ENCODE results near the gene PBXIP1. TPM values are rescaled to one million over a fixed set of nuclear protein-coding genes. Genes with fewer than 3 reads are reported as not detected.

PBXIP1 gene
- total RNA-seq, 1 experiment from 2014 or later, result 11.3 TPM

GRCh38 chr1:154951901-154952657 lies 3.8 kb downstream of the PBXIP1 start:
- H3K27ac Mint-ChIP-seq (ENCODE audit: low read depth, unreplicated experiment), result no peak overlapping the region
- H3K4me1 Mint-ChIP-seq (ENCODE audit: insufficient read depth, unreplicated experiment), result peaks cover 38% of the 10 kb centered on the region
- no peak overlapping the region for H3K4me3 Mint-ChIP-seq (ENCODE audit: unreplicated experiment)
- CTCF ChIA-PET, result interaction anchor here (0.6 to 2.6 kb wide), 10 partner anchors 9 to 473 kb away, joined by 3 to 6 read pairs (median 4); no protein-coding TSS in a partner anchor
- DNase-seq (ENCODE audit: unreplicated experiment), result no peak
- intact Hi-C loops (cut with micrococcal nuclease), result no loop called here
- no TSS peak for BruUV-seq (replicated peaks)
- POLR2A ChIA-PET, result interaction anchor here (1.2 to 39.6 kb wide), 4 partner anchors 8 to 37 kb away, joined by 4 to 1917 read pairs (median 59); partner anchors contain the start of genes CKS1B, FLAD1, LENEP and PMVK
- peaks cover 6% of the 10 kb centered on the region for H3K36me3 Mint-ChIP-seq (ENCODE audit: insufficient read depth, unreplicated experiment)
- TF ChIP-seq, protein P1, sequence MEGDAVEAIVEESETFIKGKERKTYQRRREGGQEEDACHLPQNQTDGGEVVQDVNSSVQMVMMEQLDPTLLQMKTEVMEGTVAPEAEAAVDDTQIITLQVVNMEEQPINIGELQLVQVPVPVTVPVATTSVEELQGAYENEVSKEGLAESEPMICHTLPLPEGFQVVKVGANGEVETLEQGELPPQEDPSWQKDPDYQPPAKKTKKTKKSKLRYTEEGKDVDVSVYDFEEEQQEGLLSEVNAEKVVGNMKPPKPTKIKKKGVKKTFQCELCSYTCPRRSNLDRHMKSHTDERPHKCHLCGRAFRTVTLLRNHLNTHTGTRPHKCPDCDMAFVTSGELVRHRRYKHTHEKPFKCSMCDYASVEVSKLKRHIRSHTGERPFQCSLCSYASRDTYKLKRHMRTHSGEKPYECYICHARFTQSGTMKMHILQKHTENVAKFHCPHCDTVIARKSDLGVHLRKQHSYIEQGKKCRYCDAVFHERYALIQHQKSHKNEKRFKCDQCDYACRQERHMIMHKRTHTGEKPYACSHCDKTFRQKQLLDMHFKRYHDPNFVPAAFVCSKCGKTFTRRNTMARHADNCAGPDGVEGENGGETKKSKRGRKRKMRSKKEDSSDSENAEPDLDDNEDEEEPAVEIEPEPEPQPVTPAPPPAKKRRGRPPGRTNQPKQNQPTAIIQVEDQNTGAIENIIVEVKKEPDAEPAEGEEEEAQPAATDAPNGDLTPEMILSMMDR (IDR thresholded peaks at IDR 0.05; ENCODE audit: unreplicated experiment), result no peak
- no peaks in the 10 kb centered on the region for H3K9me3 Mint-ChIP-seq (ENCODE audit: unreplicated experiment)
- H3K27me3 Mint-ChIP-seq (ENCODE audit: insufficient read depth, unreplicated experiment), result no peaks in the 10 kb centered on the region

DNA sequence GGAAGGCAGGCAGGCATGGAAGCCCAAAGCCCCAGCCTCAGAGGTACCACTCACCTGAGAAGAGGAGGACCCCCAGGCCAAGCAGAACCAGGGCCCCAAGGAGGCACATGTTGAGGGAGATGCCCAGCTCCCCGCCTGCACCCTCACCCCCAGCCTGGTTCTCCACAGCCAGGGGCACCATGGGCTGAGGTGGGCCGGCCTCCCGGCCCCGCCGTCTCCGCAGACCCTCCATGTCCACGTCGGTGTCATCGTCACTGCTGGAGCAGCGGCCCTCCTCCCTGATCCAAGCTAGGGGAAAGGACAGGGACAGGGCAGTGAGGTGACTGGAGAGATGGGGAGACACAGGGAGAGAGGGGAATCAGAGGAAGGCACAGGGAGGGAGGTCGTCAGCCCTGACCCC lies 7.8 kb downstream of the PBXIP1 start:
- no peaks in the 10 kb centered on the region for H3K27me3 Mint-ChIP-seq (ENCODE audit: insufficient read depth, unreplicated experiment)
- no TSS peak for BruUV-seq (replicated peaks)
- H3K9me3 Mint-ChIP-seq (ENCODE audit: unreplicated experiment), result no peaks in the 10 kb centered on the region
- ChIA-PET CTCF (interaction anchor here (0.6 to 1.3 kb wide), 4 partner anchors 12 to 85 kb away, joined by 3 read pairs; no protein-coding TSS in a partner anchor), POLR2A (interaction anchor here (0.5 to 3.9 kb wide), 4 partner anchors 11 to 187 kb away, joined by 3 to 26 read pairs (median 6); partner anchors contain the start of genes PMVK and SHC1)
- no peak overlapping the region for H3K4me3 Mint-ChIP-seq (ENCODE audit: unreplicated experiment)
- DNase-seq (ENCODE audit: unreplicated experiment), result no peak
- no peak overlapping the region for H3K27ac Mint-ChIP-seq (ENCODE audit: low read depth, unreplicated experiment)
- peaks cover 11% of the 10 kb centered on the region for H3K4me1 Mint-ChIP-seq (ENCODE audit: insufficient read depth, unreplicated experiment)
- intact Hi-C loops (cut with micrococcal nuclease), result no loop called here
- peaks cover 12% of the 10 kb centered on the region for H3K36me3 Mint-ChIP-seq (ENCODE audit: insufficient read depth, unreplicated experiment)
- TF ChIP-seq, protein P1 (IDR thresholded peaks at IDR 0.05; ENCODE audit: unreplicated experiment), result no peak

DNA sequence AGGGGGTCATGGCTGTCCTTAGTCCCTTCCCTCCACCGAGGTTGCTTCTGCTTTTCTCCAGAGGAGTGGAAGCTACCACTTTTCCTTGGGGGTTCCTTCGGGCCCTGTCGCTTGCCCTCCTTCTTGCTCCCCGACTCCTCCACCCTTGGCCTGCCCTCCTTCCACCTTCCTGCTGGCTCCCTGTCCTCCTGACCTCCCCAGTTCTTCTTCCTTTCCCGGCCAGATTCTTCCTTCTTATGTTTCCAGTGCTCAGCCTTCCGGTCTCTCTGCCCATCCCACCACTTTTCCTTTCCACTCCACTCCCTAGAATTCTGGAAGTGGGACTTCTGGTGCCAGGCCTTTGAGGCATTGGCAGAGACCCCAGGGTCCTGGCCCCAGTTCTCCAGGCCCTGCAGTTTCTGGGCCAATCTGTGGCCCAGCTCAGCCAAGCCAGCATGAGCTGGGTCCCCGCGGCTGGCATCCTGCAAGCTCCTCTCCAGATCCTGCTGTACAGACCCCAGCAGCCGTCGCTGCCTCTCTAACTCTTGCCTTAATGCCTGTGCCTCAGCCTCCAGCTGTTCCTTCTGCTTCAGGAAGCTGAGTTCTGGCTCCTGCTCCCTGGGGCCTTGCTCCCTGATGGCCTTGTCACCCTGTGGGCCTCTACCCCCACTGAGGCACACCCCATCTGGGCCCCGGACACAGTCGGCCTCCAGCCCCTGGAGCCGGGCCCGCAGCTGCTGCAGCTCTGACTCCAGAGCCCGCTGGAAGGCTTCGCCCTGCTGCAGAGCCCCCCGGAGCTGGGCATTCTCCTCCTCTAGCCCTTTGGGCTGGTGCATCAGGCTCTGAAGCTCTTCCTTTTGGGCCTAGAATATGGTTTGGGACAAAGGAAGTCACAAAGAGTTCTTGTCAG lies 9.7 kb downstream of the PBXIP1 start:
- Mint-ChIP-seq H3K36me3 (ENCODE audit: insufficient read depth, unreplicated experiment) (peaks cover 12% of the 10 kb centered on the region), H3K4me3 (ENCODE audit: unreplicated experiment) (no peak overlapping the region), H3K27ac (ENCODE audit: low read depth, unreplicated experiment) (no peak overlapping the region), H3K4me1 (ENCODE audit: insufficient read depth, unreplicated experiment) (peaks cover 7% of the 10 kb centered on the region), H3K9me3 (ENCODE audit: unreplicated experiment) (no peaks in the 10 kb centered on the region), H3K27me3 (ENCODE audit: insufficient read depth, unreplicated experiment) (no peaks in the 10 kb centered on the region)
- ChIA-PET CTCF (interaction anchor here (0.6 to 1.8 kb wide), 10 partner anchors 8 to 218 kb away, joined by 3 to 10 read pairs (median 3); partner anchors contain the start of gene PYGO2), POLR2A (interaction anchor here (0.7 to 3.9 kb wide), 5 partner anchors 9 to 1183 kb away, joined by 3 to 26 read pairs (median 3); partner anchors contain the start of genes PBXIP1 and PMVK)
- DNase-seq (ENCODE audit: unreplicated experiment), result no peak
- intact Hi-C loops (cut with micrococcal nuclease), result no loop called here
- TF ChIP-seq, protein P1 (IDR thresholded peaks at IDR 0.05; ENCODE audit: unreplicated experiment), result no peak
- no TSS peak for BruUV-seq (replicated peaks)
